Natural killer cell treated with Interleukin-12 subunit alpha and Interleukin-12 subunit beta and Interleukin-15 and Interleukin-18, amount 100 ng/mL, for 72 hours (primary cell): Measurements from ENCODE around the gene SARS1. TPM values are rescaled to one million over a fixed set of nuclear protein-coding genes. Genes with fewer than 3 reads are reported as not detected.
A peak's percentile ranks its signal among the peaks of the same experiment; 100 is the strongest.
"Not testable (repeated sequence)": the region's sequence is repeated elsewhere in the genome, so short reads cannot be mapped to it uniquely, and the experiment has no call there.

Experiments used
- ATAC-seq, 2 donors: fragments of 150-1000 bp; cut with Tn5 transposase in 1 of 2; sonication (Bioruptor Pico), chemical (Tn5 transposase) in 1 of 2; 2 replicates each; pipeline ENCODE4 v1.10.0; 2021
- DNase-seq: peaks from one replicate; pipeline ENCODE4 v3.0.0; 2022; ENCODE audit warnings: low spot score
- H3K27ac Mint-ChIP-seq, 2 donors: 1 replicate in 1 of 2; 2 replicates in 1 of 2; pipeline ENCODE4 v1.8.0; 2022; ENCODE audit warnings: mixed read lengths in 2 of 2, mild to moderate bottlenecking in 1 of 2, moderate library complexity in 1 of 2
- H3K27me3 Mint-ChIP-seq, 2 donors: 1 replicate in 1 of 2; 2 replicates in 1 of 2; pipeline ENCODE4 v1.8.0; 2022; ENCODE audit warnings: mixed read lengths in 2 of 2
- H3K36me3 Mint-ChIP-seq: one replicate; pipeline ENCODE4 v1.8.0; 2022; ENCODE audit warnings: mixed read lengths
- H3K4me1 Mint-ChIP-seq, 2 donors: 1 replicate in 1 of 2; 2 replicates in 1 of 2; pipeline ENCODE4 v1.8.0; 2022; ENCODE audit warnings: low read depth in 2 of 2, mixed read lengths in 2 of 2, mild to moderate bottlenecking in 1 of 2
- H3K4me3 Mint-ChIP-seq: one replicate; pipeline ENCODE4 v1.8.0; 2022; ENCODE audit warnings: mixed read lengths
- H3K9me3 Mint-ChIP-seq: 2 replicates; pipeline ENCODE4 v1.8.0; 2022; ENCODE audit warnings: mixed read lengths
- total RNA-seq, 2 donors: library from RNA; stranded (reverse); gene quantifications; one replicate each; pipeline ENCODE4 v1.2.3, GENCODE V29; 2022

Gene SARS1
- total RNA-seq = 100 to 1,000 TPM; 178 to 205 TPM

GRCh38 chr1:109213824-109214693 lies at the start of gene SARS1:
TSS of gene SARS1 (plus strand) at chr1:109213918. CDS start at chr1:109213993, 75 bp downstream.
- Mint-ChIP-seq H3K36me3 (peaks cover 24% of the 10 kb centered on the region), H3K4me3 (peak within 1 kb of the TSS; percentile 93), H3K27me3 (peaks cover 3 to 9% of the 10 kb centered on the region in 2 donors), H3K9me3 (no peaks in the 10 kb centered on the region), H3K27ac (peak within 1 kb of the TSS; percentile 87 to 99), H3K4me1 (peaks cover 29 to 30% of the 10 kb centered on the region in 2 donors)
- ATAC-seq (peak; percentile 91 to 95), DNase-seq (peak; percentile 90)

- Mint-ChIP-seq H3K36me3 (no peaks in the 10 kb centered on the region), H3K27ac (no peak overlapping the region), H3K27me3 (peaks cover 6% of the 10 kb centered on the region in 2 donors), H3K9me3 (no peaks in the 10 kb centered on the region), H3K4me3 (no peak overlapping the region), H3K4me1 (peaks cover 22 to 26% of the 10 kb centered on the region in 2 donors)
- no peak for DNase-seq
- ATAC-seq = no peak
These were observed 49.2 kb upstream of the SARS1 start for GRCh38 chr1:109164538-109164937.

GRCh38 chr1:109167001-109167506 lies 46.7 kb upstream of the SARS1 start:
- peaks cover 20 to 30% of the 10 kb centered on the region in 2 donors for H3K4me1 Mint-ChIP-seq
- no peak overlapping the region for H3K4me3 Mint-ChIP-seq
- no peaks in the 10 kb centered on the region for H3K36me3 Mint-ChIP-seq
- no peaks in the 10 kb centered on the region for H3K9me3 Mint-ChIP-seq
- DNase-seq = no peak
- no peak overlapping the region for H3K27ac Mint-ChIP-seq
- ATAC-seq = no peak
- H3K27me3 Mint-ChIP-seq = peaks cover 11 to 17% of the 10 kb centered on the region in 2 donors

GRCh38 chr1:109170035-109170764 lies 43.5 kb upstream of the SARS1 start:
- H3K36me3 Mint-ChIP-seq = no peaks in the 10 kb centered on the region
- peaks cover 6 to 12% of the 10 kb centered on the region in 2 donors for H3K4me1 Mint-ChIP-seq
- H3K9me3 Mint-ChIP-seq = no peaks in the 10 kb centered on the region
- H3K27me3 Mint-ChIP-seq = peaks cover 11 to 17% of the 10 kb centered on the region in 2 donors
- no peak overlapping the region for H3K4me3 Mint-ChIP-seq
- H3K27ac Mint-ChIP-seq = no peak overlapping the region
- DNase-seq (no peak), ATAC-seq (no peak)

- H3K27ac Mint-ChIP-seq = no peak overlapping the region
- H3K27me3 Mint-ChIP-seq = peaks cover 11 to 17% of the 10 kb centered on the region in 2 donors
- no peaks in the 10 kb centered on the region for H3K36me3 Mint-ChIP-seq
These were observed 42.1 kb upstream of the SARS1 start for GRCh38 chr1:109171646-109172045.

GRCh38 chr1:109176349-109176748 lies 37.4 kb upstream of the SARS1 start:
- H3K4me1 Mint-ChIP-seq, H3K9me3 Mint-ChIP-seq, DNase-seq, ATAC-seq, H3K27me3 Mint-ChIP-seq, H3K27ac Mint-ChIP-seq, H3K4me3 Mint-ChIP-seq, H3K36me3 Mint-ChIP-seq: not testable (repeated sequence)

More at GRCh38 chr1:109171646-109172045, 42.1 kb upstream of the SARS1 start:
- DNase-seq (no peak), ATAC-seq (no peak)
- Mint-ChIP-seq H3K4me3 (no peak overlapping the region), H3K4me1 (peaks cover 6 to 12% of the 10 kb centered on the region in 2 donors), H3K9me3 (no peaks in the 10 kb centered on the region)

- not testable (repeated sequence) for H3K27ac Mint-ChIP-seq, ATAC-seq
These were observed 33.0 kb upstream of the SARS1 start for GRCh38 chr1:109180715-109181084.

GRCh38 chr1:109181085-109181806 lies 32.5 kb upstream of the SARS1 start:
- DNase-seq (no peak), ATAC-seq (no peak)
- Mint-ChIP-seq H3K9me3 (no peaks in the 10 kb centered on the region), H3K36me3 (no peaks in the 10 kb centered on the region), H3K27ac (no peak overlapping the region), H3K4me3 (no peak overlapping the region), H3K4me1 (no peaks in the 10 kb centered on the region), H3K27me3 (peaks cover 8 to 10% of the 10 kb centered on the region in 2 donors)

More at GRCh38 chr1:109180715-109181084, 33.0 kb upstream of the SARS1 start:
- H3K36me3 Mint-ChIP-seq, H3K9me3 Mint-ChIP-seq, H3K27me3 Mint-ChIP-seq, H3K4me3 Mint-ChIP-seq, H3K4me1 Mint-ChIP-seq, DNase-seq: not testable (repeated sequence)

- ATAC-seq = no peak
- Mint-ChIP-seq H3K27ac (no peak overlapping the region), H3K4me1 (no peaks in the 10 kb centered on the region), H3K36me3 (no peaks in the 10 kb centered on the region), H3K9me3 (no peaks in the 10 kb centered on the region), H3K4me3 (no peak overlapping the region), H3K27me3 (peaks cover 8 to 11% of the 10 kb centered on the region in 2 donors)
- no peak for DNase-seq
These were observed 31.9 kb upstream of the SARS1 start for GRCh38 chr1:109181807-109182163.

- Mint-ChIP-seq H3K4me1 (no peaks in the 10 kb centered on the region), H3K4me3 (no peak overlapping the region), H3K27ac (no peak overlapping the region), H3K9me3 (no peaks in the 10 kb centered on the region), H3K27me3 (peaks cover 8 to 11% of the 10 kb centered on the region in 2 donors), H3K36me3 (no peaks in the 10 kb centered on the region)
- no peak for DNase-seq
- ATAC-seq = no peak
These were observed 30.5 kb upstream of the SARS1 start for GRCh38 chr1:109183058-109183738.

- ATAC-seq = no peak
- Mint-ChIP-seq H3K27ac (no peak overlapping the region), H3K36me3 (no peaks in the 10 kb centered on the region)
These were observed 29.0 kb upstream of the SARS1 start for GRCh38 chr1:109184687-109185086.

GRCh38 chr1:109185357-109185756 lies 28.4 kb upstream of the SARS1 start:
- ATAC-seq (no peak), DNase-seq (no peak)
- Mint-ChIP-seq H3K4me3 (no peak overlapping the region), H3K36me3 (no peaks in the 10 kb centered on the region), H3K27me3 (peaks cover 11% of the 10 kb centered on the region in 2 donors), H3K9me3 (no peaks in the 10 kb centered on the region), H3K4me1 (no peaks in the 10 kb centered on the region), H3K27ac (no peak overlapping the region)

More at GRCh38 chr1:109184687-109185086, 29.0 kb upstream of the SARS1 start:
- no peaks in the 10 kb centered on the region for H3K4me1 Mint-ChIP-seq
- peaks cover 11% of the 10 kb centered on the region in 2 donors for H3K27me3 Mint-ChIP-seq
- DNase-seq = no peak
- H3K4me3 Mint-ChIP-seq = no peak overlapping the region
- no peaks in the 10 kb centered on the region for H3K9me3 Mint-ChIP-seq
